H1 (cell line): ENCODE measurements around the gene PNMA6A. TPM values are rescaled to one million over a fixed set of nuclear protein-coding genes. Genes with fewer than 3 reads are reported as not detected.

Experiments used
- EGR1 ChIP-seq: IDR thresholded peaks from 2 replicates; pipeline ENCODE4 v1.6.1; 2011; ENCODE audit warnings: low read depth, low read length, borderline replicate concordance
- POLR2A ChIP-seq, 2 experiments: IDR thresholded peaks; 1 replicate in 1 of 2; 2 replicates in 1 of 2; pipeline ENCODE4 v1.6.1; 2011; ENCODE audit warnings: low read depth in 2 of 2, low read length in 2 of 2, mild to moderate bottlenecking in 2 of 2; ENCODE audit errors: control extremely low read depth in 1 of 2
- RBBP5 ChIP-seq: IDR thresholded peaks from 2 replicates; pipeline ENCODE4 v1.7.1; 2012; ENCODE audit warnings: low read depth, mild to moderate bottlenecking, inconsistent platforms, low read length, moderate library complexity, borderline replicate concordance
- SP2 ChIP-seq: IDR thresholded peaks from 2 replicates; pipeline ENCODE4 v1.6.1; 2012; ENCODE audit warnings: mild to moderate bottlenecking, low read length, inconsistent platforms
- polyA plus RNA-seq, 7 experiments: library from polyadenylated mRNA; depleted of rRNA in 3 of 7; stranded (reverse) in 5 of 7; unstranded in 2 of 7; fragments of >200 nt in 5 of 7; fragments of 200-250 nt in 2 of 7; gene quantifications; 1 replicate in 5 of 7; 2 replicates in 1 of 7; 4 replicates in 1 of 7; pipeline versions ENCODE4 v1.2.1 to v1.2.3, GENCODE V29; 2011 to 2013; ENCODE audit warnings: missing spikeins in 2 of 7, mixed read lengths in 2 of 7
- total RNA-seq: library from RNA; stranded (reverse); fragmentation: NEBNext Ultra II Directional; extraction: Animal tissue kit (Norgen Biotek cat#: 25700); gene quantifications from 2 replicates; pipeline ENCODE4 v1.2.1, GENCODE V29; 2021

Gene PNMA6A
- total and polyA plus RNA-seq, 2 of the 8 experiments (the other 6 are each of a cell fraction or from before 2014, with no cell fraction given): 2.2 to 5.7 TPM

GRCh38 chrX:153057281-153057680 is 15.0 kb upstream of the PNMA6A start (continued):
- TF ChIP-seq EGR1 (no peak), RBBP5 (no peak), POLR2A (IDR thresholded peaks at IDR 0.05; ENCODE audit: control extremely low read depth in 1 of 2, low read depth in 2 of 2, low read length in 2 of 2) (no peak), SP2 (no peak)
- TF ChIP-seq, all 59 proteins: peak for 0
